Measurements from ENCODE around the gene DEFB114.
"Not testable (repeated sequence)": the region's sequence is repeated elsewhere in the genome, so short reads cannot be mapped to it uniquely, and the experiment has no call there.

Gene DEFB114

DNA sequence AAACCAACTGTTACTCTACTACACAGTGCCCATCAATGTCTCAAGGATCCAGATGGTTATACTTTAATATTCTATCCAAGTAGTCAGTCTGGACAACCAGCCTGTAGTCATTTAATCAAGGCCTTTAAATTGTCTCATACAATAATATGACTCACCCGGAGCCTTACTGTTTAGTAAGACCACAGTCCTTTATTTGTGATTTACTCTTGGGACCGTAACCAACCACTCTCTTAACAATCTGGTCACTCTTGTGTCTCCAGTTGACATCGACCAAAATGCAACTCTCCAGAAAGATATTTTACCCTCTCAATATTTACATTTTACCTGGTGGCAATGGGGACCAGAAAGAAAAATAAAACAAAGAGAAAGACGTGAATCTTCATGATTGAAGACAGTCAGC is 14.9 kb downstream of the DEFB114 start:
- DNase-seq: no peak
- H3K36me3 ChIP-seq (replicated peaks): no peaks in the 10 kb centered on the region
- H3K27me3 ChIP-seq (replicated peaks): no peaks in the 10 kb centered on the region

GRCh38 chr6:49946835-49947234 is 17.1 kb downstream of the DEFB114 start:
- in situ Hi-C loops (cut with HindIII; ENCODE audit: low pct_ligation_motif_present, low sequenced_read_pairs): no loop called here
- Histone ChIP-seq H3K4me3 (ENCODE audit: low read depth, low read length) (no peak overlapping the region), H3K27ac (no peak overlapping the region), H3K27me3 (replicated peaks) (no peaks in the 10 kb centered on the region), H3K36me3 (replicated peaks) (no peaks in the 10 kb centered on the region)
- no peak for TF ChIP-seq CTCF (IDR thresholded peaks at IDR 0.05; ENCODE audit: low read depth, low read length, missing control alignments)
- no peak for DNase-seq

More for the DNA sequence above, 14.9 kb downstream of the DEFB114 start:
- no peak for TF ChIP-seq CTCF (IDR thresholded peaks at IDR 0.05; ENCODE audit: low read depth, low read length, missing control alignments)
- in situ Hi-C loops (cut with HindIII; ENCODE audit: low pct_ligation_motif_present, low sequenced_read_pairs): no loop called here
- no peak overlapping the region for H3K4me3 ChIP-seq (ENCODE audit: low read depth, low read length)
- H3K27ac ChIP-seq: no peak overlapping the region

DNA sequence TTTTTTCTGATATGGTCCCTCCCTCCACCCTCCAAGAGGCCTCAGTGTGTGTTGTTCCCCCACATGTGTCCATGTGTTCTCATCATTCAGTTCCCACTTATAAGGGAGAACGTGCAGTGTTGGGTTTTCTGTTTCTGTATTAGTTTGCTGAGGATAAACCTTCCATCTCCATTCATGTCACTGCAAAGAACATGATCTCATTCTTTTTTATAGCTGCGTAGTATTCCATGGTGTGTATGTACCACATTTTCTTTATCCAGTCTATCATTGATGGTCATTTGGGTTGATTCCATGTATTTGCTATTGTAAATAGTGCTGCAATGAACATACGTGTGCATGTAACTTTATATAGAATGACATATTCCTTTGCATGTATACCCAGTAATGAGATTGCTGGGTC is 19.9 kb downstream of the DEFB114 start:
- in situ Hi-C loops (cut with HindIII; ENCODE audit: low pct_ligation_motif_present, low sequenced_read_pairs); DNase-seq; H3K27me3 ChIP-seq (replicated peaks); H3K36me3 ChIP-seq (replicated peaks); H3K27ac ChIP-seq; H3K4me3 ChIP-seq (ENCODE audit: low read depth, low read length): not testable (repeated sequence)

GRCh38 chr6:49939993-49940498 is 23.9 kb downstream of the DEFB114 start:
- H3K27ac ChIP-seq: no peak overlapping the region
- in situ Hi-C loops (cut with HindIII; ENCODE audit: low pct_ligation_motif_present, low sequenced_read_pairs): no loop called here
- no peak for DNase-seq
- no peaks in the 10 kb centered on the region for H3K36me3 ChIP-seq (replicated peaks)
- no peaks in the 10 kb centered on the region for H3K27me3 ChIP-seq (replicated peaks)
- H3K4me3 ChIP-seq (ENCODE audit: low read depth, low read length): no peak overlapping the region
- no peak for TF ChIP-seq CTCF (IDR thresholded peaks at IDR 0.05; ENCODE audit: low read depth, low read length, missing control alignments)

DNA sequence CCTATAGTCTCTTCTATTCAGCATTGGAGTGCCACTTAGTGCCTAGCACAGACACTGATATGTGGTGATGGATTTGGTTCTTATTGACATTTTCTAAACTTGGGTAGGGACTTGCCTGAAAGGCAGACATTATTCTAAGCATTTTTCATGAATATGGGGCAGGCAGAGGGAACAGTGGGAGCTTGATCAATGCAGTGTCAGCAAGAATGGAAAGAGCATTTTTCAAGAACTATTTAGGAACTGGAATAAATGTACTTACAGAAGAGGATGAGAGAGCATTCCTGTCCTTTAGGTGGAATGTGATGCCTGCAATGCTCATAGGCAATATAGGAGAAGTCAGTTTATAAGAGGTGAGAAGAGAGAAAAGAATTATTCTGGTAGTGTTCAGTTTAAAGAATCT is 26.2 kb downstream of the DEFB114 start:
- H3K4me3 ChIP-seq (ENCODE audit: low read depth, low read length): no peak overlapping the region
- DNase-seq: no peak
- in situ Hi-C loops (cut with HindIII; ENCODE audit: low pct_ligation_motif_present, low sequenced_read_pairs): no loop called here
- H3K27me3 ChIP-seq (replicated peaks): no peaks in the 10 kb centered on the region
- no peak for TF ChIP-seq CTCF (IDR thresholded peaks at IDR 0.05; ENCODE audit: low read depth, low read length, missing control alignments)
- no peaks in the 10 kb centered on the region for H3K36me3 ChIP-seq (replicated peaks)
- no peak overlapping the region for H3K27ac ChIP-seq

- Histone ChIP-seq H3K4me3 (ENCODE audit: low read depth, low read length) (no peak overlapping the region), H3K27me3 (replicated peaks) (no peaks in the 10 kb centered on the region), H3K36me3 (replicated peaks) (no peaks in the 10 kb centered on the region), H3K27ac (no peak overlapping the region)
- in situ Hi-C loops (cut with HindIII; ENCODE audit: low pct_ligation_motif_present, low sequenced_read_pairs): no loop called here
- TF ChIP-seq CTCF (IDR thresholded peaks at IDR 0.05; ENCODE audit: low read depth, low read length, missing control alignments): no peak
- DNase-seq: no peak
Observed at GRCh38 chr6:49937017-49937416, 26.9 kb downstream of the DEFB114 start.
